B cell (primary cell): ENCODE data around the gene CADM2.

ENCODE experiments used
- EZH2 ChIP-seq: IDR thresholded peaks from 2 replicates; pipeline ENCODE4 v1.6.1; 2012; ENCODE audit warnings: borderline replicate concordance, low read depth, mild to moderate bottlenecking, moderate library complexity, low read length; ENCODE audit not compliant: insufficient read depth, poor library complexity, severe bottlenecking
- TF ChIP-seq, protein P1 (sequence below): fragments of 200-600 bp; IDR thresholded peaks from one replicate; pipeline ENCODE4 v1.8.0; 2022; ENCODE audit warnings: antibody characterized with exemption, mild to moderate bottlenecking

- TF ChIP-seq, protein P1, sequence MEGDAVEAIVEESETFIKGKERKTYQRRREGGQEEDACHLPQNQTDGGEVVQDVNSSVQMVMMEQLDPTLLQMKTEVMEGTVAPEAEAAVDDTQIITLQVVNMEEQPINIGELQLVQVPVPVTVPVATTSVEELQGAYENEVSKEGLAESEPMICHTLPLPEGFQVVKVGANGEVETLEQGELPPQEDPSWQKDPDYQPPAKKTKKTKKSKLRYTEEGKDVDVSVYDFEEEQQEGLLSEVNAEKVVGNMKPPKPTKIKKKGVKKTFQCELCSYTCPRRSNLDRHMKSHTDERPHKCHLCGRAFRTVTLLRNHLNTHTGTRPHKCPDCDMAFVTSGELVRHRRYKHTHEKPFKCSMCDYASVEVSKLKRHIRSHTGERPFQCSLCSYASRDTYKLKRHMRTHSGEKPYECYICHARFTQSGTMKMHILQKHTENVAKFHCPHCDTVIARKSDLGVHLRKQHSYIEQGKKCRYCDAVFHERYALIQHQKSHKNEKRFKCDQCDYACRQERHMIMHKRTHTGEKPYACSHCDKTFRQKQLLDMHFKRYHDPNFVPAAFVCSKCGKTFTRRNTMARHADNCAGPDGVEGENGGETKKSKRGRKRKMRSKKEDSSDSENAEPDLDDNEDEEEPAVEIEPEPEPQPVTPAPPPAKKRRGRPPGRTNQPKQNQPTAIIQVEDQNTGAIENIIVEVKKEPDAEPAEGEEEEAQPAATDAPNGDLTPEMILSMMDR = no peak
- no peak for TF ChIP-seq EZH2
These were observed 118.2 kb downstream of the CADM2 start for GRCh38 chr3:85077018-85077417.
